GM21576 (cell line): Measurements from ENCODE around the gene DHTKD1.
"Not testable (repeated sequence)": the region's sequence is repeated elsewhere in the genome, so short reads cannot be mapped to it uniquely, and the experiment has no call there.

Experiments
- ATAC-seq: cut with Tn5 transposase; IDR thresholded peaks from one replicate; pipeline ENCODE4 v1.9.1; 2021; ENCODE audit warnings: mild to moderate bottlenecking, moderate library complexity; ENCODE audit not compliant: unreplicated experiment

Gene DHTKD1

GRCh38 chr10:12135631-12136030, 66.9 kb downstream of the DHTKD1 start:
- no peak for ATAC-seq

- no peak for ATAC-seq
Observed at GRCh38 chr10:12140038-12140437, 71.3 kb downstream of the DHTKD1 start.

- ATAC-seq: no peak
Observed at GRCh38 chr10:12144538-12144937, 75.8 kb downstream of the DHTKD1 start.

GRCh38 chr10:12150163-12150562, 81.4 kb downstream of the DHTKD1 start:
- ATAC-seq: no peak

- ATAC-seq: no peak
Observed at GRCh38 chr10:12154516-12154915, 85.8 kb downstream of the DHTKD1 start.

- ATAC-seq: no peak
Observed at GRCh38 chr10:12156367-12157123, 87.8 kb downstream of the DHTKD1 start.

GRCh38 chr10:12158111-12158510, 89.4 kb downstream of the DHTKD1 start:
- ATAC-seq: no peak

- no peak for ATAC-seq
Observed at GRCh38 chr10:12160664-12161063, 91.9 kb downstream of the DHTKD1 start.

- ATAC-seq: no peak
Observed at GRCh38 chr10:12162927-12163326, 94.2 kb downstream of the DHTKD1 start.

- ATAC-seq: no peak
Observed at GRCh38 chr10:12164085-12164484, 95.3 kb downstream of the DHTKD1 start.

GRCh38 chr10:12165036-12165435, 96.3 kb downstream of the DHTKD1 start:
- no peak for ATAC-seq

GRCh38 chr10:12165999-12166775, 97.4 kb downstream of the DHTKD1 start:
- ATAC-seq: no peak

GRCh38 chr10:12171512-12171911, 102.8 kb downstream of the DHTKD1 start:
- not testable (repeated sequence) for ATAC-seq
